ENCODE data around the gene TFCP2L1.

Gene TFCP2L1

GRCh38 chr2:121192576-121192975, 92.4 kb downstream of the TFCP2L1 start:
- no peak for DNase-seq

GRCh38 chr2:121191191-121192170, 93.5 kb downstream of the TFCP2L1 start:
- no peak for DNase-seq

- DNase-seq, result no peak
Measured at GRCh38 chr2:121189661-121190381, 95.2 kb downstream of the TFCP2L1 start.

- DNase-seq, result no peak
Measured at GRCh38 chr2:121189011-121189410, 96.0 kb downstream of the TFCP2L1 start.

GRCh38 chr2:121187982-121188411, 97.0 kb downstream of the TFCP2L1 start:
- no peak for DNase-seq

- no peak for DNase-seq
Measured at GRCh38 chr2:121187351-121187981, 97.5 kb downstream of the TFCP2L1 start.

GRCh38 chr2:121186261-121186660, 98.7 kb downstream of the TFCP2L1 start:
- no peak for DNase-seq

- no peak for DNase-seq
Measured at GRCh38 chr2:121185571-121186074, 99.4 kb downstream of the TFCP2L1 start.

GRCh38 chr2:121185111-121185510, 99.9 kb downstream of the TFCP2L1 start:
- DNase-seq, result no peak

GRCh38 chr2:121184248-121184862, 100.6 kb downstream of the TFCP2L1 start:
- DNase-seq, result no peak

GRCh38 chr2:121182520-121182919, 102.5 kb downstream of the TFCP2L1 start:
- no peak for DNase-seq

GRCh38 chr2:121179467-121179866, 105.5 kb downstream of the TFCP2L1 start:
- DNase-seq, result no peak

- no peak for DNase-seq
Measured at GRCh38 chr2:121178730-121179129, 106.3 kb downstream of the TFCP2L1 start.

GRCh38 chr2:121177896-121178295, 107.1 kb downstream of the TFCP2L1 start:
- no peak for DNase-seq

- DNase-seq, result peak in 1 of 2 donors; percentile 44
Measured at GRCh38 chr2:121175326-121175725, 109.7 kb downstream of the TFCP2L1 start.

- DNase-seq, result no peak
Measured at GRCh38 chr2:121173806-121174205, 111.2 kb downstream of the TFCP2L1 start.

GRCh38 chr2:121173112-121173511, 111.9 kb downstream of the TFCP2L1 start:
- no peak for DNase-seq

GRCh38 chr2:121172456-121172855, 112.5 kb downstream of the TFCP2L1 start:
- no peak for DNase-seq

GRCh38 chr2:121171625-121172119, 113.3 kb downstream of the TFCP2L1 start:
- no peak for DNase-seq

GRCh38 chr2:121170577-121170976, 114.4 kb downstream of the TFCP2L1 start:
- DNase-seq, result no peak

- no peak for DNase-seq
Measured at GRCh38 chr2:121167411-121167810, 117.6 kb downstream of the TFCP2L1 start.

All from hippocampal formation (tissue), 2 donors.